Hepatocyte (in vitro differentiated cells): ENCODE measurements around the gene ZBTB38. TPM values are rescaled to one million over a fixed set of nuclear protein-coding genes. Genes with fewer than 3 reads are reported as not detected.

Experiments used
- DNase-seq: peaks from one replicate; pipeline ENCODE4 v3.0.0-alpha.2; 2016; ENCODE audit warnings: low spot score
- H2AFZ ChIP-seq: fragments of 200-600 bp; sonication (generic); 2 replicates; pipeline ENCODE4 v1.6.0; 2016; ENCODE audit warnings: antibody characterized with exemption, mild to moderate bottlenecking
- H3K27ac ChIP-seq: fragments of 200-600 bp; sonication (generic); 2 replicates; pipeline ENCODE4 v1.5.1; 2016; ENCODE audit warnings: mild to moderate bottlenecking
- H3K27me3 ChIP-seq: fragments of 200-600 bp; sonication (generic); 2 replicates; pipeline ENCODE4 v1.6.1; 2016
- H3K36me3 ChIP-seq: fragments of 200-600 bp; sonication (generic); replicated peaks from 2 replicates; pipeline ENCODE4 v1.5.1; 2016; ENCODE audit warnings: low read depth; ENCODE audit not compliant: insufficient read depth
- H3K4me1 ChIP-seq: fragments of 200-600 bp; sonication (generic); 2 replicates; pipeline ENCODE4 v1.5.1; 2016; ENCODE audit warnings: mild to moderate bottlenecking, moderate library complexity; ENCODE audit not compliant: insufficient read depth
- H3K4me2 ChIP-seq: fragments of 200-600 bp; sonication (generic); 2 replicates; pipeline ENCODE4 v1.6.0; 2016
- H3K4me3 ChIP-seq: fragments of 200-600 bp; sonication (generic); 2 replicates; pipeline ENCODE4 v1.5.1; 2016; ENCODE audit warnings: mild to moderate bottlenecking
- H3K79me2 ChIP-seq: fragments of 200-600 bp; sonication (generic); 2 replicates; pipeline ENCODE4 v1.6.0; 2017; ENCODE audit warnings: mild to moderate bottlenecking
- H3K9me2 ChIP-seq: fragments of 200-600 bp; sonication (generic); replicated peaks from 2 replicates; pipeline ENCODE4 v1.6.0; 2017; ENCODE audit warnings: mild to moderate bottlenecking; ENCODE audit not compliant: insufficient read depth
- H3K9me3 ChIP-seq: fragments of 200-600 bp; sonication (generic); 2 replicates; pipeline ENCODE4 v1.5.1; 2016; ENCODE audit warnings: low read depth, mild to moderate bottlenecking
- H4K20me1 ChIP-seq: fragments of 200-600 bp; sonication (generic); 2 replicates; pipeline ENCODE4 v1.6.0; 2016; ENCODE audit warnings: mild to moderate bottlenecking; ENCODE audit not compliant: insufficient read depth, poor library complexity, severe bottlenecking
- EZH2 ChIP-seq: fragments of 200-600 bp; sonication (generic); IDR thresholded peaks from 2 replicates; pipeline ENCODE4 v1.6.1; 2016; ENCODE audit warnings: antibody characterized with exemption, mild to moderate bottlenecking, borderline replicate concordance
- EZH2phosphoT487 ChIP-seq: fragments of 200-600 bp; sonication (generic); IDR thresholded peaks from one replicate; pipeline ENCODE4 v1.6.1; 2018; ENCODE audit warnings: antibody characterized with exemption, mild to moderate bottlenecking, low read depth, moderate library complexity; ENCODE audit not compliant: unreplicated experiment, severe bottlenecking
- WGBS: methylation state at CpG from one replicate; pipeline ENCODE4 v1.1.6; 2016; ENCODE audit warnings: low lambda C conversion rate; ENCODE audit errors: missing lambda C conversion rate; 5-methylcytosine and 5-hydroxymethylcytosine counted together
- polyA plus RNA-seq: library from polyadenylated mRNA; unstranded; fragments of >200 nt; fragmentation: Nextera tagmentation; extraction: Ambion mirVana; gene quantifications from 2 replicates; pipeline ENCODE4 v1.2.1, GENCODE V29; 2016
- total RNA-seq: library from RNA; depleted of rRNA; stranded (reverse); fragments of >200 nt; gene quantifications from 2 replicates; pipeline ENCODE4 v1.2.3, GENCODE V29; 2014
- TF ChIP-seq, protein P1 (sequence below): fragments of 200-600 bp; sonication (generic); IDR thresholded peaks from 2 replicates; pipeline ENCODE4 v1.5.1; 2016; ENCODE audit warnings: antibody characterized with exemption, mild to moderate bottlenecking; ENCODE audit not compliant: poor library complexity

Gene ZBTB38
- total and polyA plus RNA-seq, 2 experiments from 2014 or later = 31.6 to 122 TPM

DNA sequence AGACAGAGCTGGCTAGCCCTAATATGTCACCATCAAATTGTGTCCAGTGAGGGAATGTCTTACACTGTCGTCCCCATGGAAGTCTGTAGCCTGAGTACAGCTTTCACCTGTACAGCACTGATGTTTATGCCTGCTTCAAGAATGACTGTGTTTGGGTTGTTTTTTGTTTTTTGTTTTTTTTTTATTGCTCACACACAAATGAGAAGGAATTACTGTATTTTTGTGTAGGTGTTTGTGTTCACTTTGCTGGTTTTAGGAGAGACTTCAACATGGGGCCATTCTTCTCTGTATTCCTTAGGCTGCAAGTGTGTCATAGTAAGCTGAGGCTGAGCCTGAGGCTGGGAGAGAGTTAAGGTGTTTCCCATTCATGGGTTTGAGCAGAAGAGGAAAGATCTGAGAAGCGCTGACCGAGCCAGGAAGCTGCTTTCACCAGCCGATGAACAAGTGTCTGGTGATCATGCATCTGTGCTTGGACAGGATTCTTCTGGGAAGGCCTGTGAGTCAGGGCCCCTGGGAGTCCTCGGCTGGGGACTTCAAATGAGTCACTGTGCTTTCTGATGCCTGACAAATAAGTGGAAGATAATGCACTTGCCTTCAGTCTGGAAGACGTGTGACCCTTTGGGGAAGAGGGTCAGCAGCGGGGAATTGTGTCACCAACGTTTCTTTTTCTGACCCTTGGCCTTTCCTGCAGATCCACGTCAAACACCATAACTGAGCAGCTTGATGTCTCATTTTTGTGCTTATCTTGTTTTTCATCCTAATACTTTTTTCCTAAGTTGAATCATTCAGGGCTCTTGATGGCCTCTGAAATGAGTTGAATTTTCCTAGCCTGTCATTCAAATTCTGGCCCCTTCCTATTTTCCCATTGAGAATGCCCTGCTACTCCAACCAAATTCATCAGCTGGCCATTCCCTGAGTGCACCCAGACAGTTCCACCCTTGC is 36.7 kb upstream of the ZBTB38 start:
- WGBS = 45% methylated on average over 9 of the region's 9 CpGs
- TF ChIP-seq, protein P1, sequence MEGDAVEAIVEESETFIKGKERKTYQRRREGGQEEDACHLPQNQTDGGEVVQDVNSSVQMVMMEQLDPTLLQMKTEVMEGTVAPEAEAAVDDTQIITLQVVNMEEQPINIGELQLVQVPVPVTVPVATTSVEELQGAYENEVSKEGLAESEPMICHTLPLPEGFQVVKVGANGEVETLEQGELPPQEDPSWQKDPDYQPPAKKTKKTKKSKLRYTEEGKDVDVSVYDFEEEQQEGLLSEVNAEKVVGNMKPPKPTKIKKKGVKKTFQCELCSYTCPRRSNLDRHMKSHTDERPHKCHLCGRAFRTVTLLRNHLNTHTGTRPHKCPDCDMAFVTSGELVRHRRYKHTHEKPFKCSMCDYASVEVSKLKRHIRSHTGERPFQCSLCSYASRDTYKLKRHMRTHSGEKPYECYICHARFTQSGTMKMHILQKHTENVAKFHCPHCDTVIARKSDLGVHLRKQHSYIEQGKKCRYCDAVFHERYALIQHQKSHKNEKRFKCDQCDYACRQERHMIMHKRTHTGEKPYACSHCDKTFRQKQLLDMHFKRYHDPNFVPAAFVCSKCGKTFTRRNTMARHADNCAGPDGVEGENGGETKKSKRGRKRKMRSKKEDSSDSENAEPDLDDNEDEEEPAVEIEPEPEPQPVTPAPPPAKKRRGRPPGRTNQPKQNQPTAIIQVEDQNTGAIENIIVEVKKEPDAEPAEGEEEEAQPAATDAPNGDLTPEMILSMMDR = no peak
- no peak for TF ChIP-seq EZH2
- no peak for TF ChIP-seq EZH2phosphoT487
- H2AFZ ChIP-seq = no peak overlapping the region

DNA sequence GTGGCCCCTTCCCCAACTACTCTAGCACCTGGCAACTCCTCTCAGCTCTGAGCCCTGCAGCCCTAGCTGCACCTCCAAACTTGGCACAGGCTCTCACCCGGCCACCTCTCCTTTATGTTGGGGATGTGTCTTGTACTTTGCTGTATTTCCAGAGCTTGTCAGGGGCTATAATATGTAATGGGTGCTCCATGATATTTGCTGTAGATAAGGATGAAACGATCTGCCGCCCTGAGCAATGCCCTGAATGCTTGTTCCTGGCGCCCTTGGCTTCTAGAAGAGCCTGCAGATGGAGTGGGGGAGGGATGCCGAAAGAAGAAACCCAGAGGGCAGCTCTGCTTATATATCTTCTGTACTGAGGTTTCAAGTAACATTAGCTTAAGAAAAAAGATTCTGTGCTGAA is 35.9 kb upstream of the ZBTB38 start:
- no peak overlapping the region for H2AFZ ChIP-seq
- no peak for TF ChIP-seq EZH2
- TF ChIP-seq, protein P1 = no peak
- TF ChIP-seq EZH2phosphoT487 = no peak
- H3K9me3 ChIP-seq = no peaks in the 10 kb centered on the region
- WGBS = 53% methylated on average over 5 of the region's 5 CpGs
- no peaks in the 10 kb centered on the region for H3K27me3 ChIP-seq
- H4K20me1 ChIP-seq = no peaks in the 10 kb centered on the region
- peaks cover 48% of the 10 kb centered on the region for H3K79me2 ChIP-seq
- H3K9me2 ChIP-seq = no peaks in the 10 kb centered on the region
- peak; percentile 53 for DNase-seq
- H3K4me3 ChIP-seq = no peak overlapping the region
- H3K27ac ChIP-seq = peak overlapping the region; percentile 93
- H3K36me3 ChIP-seq = no peaks in the 10 kb centered on the region
- peak overlapping the region; percentile 48 for H3K4me2 ChIP-seq
- peaks cover 32% of the 10 kb centered on the region for H3K4me1 ChIP-seq

More for the DNA sequence above, 36.7 kb upstream of the ZBTB38 start:
- Histone ChIP-seq H3K9me3 (no peaks in the 10 kb centered on the region), H3K4me1 (peaks cover 38% of the 10 kb centered on the region), H4K20me1 (no peaks in the 10 kb centered on the region), H3K4me2 (peak overlapping the region; percentile 48), H3K79me2 (peaks cover 48% of the 10 kb centered on the region), H3K36me3 (no peaks in the 10 kb centered on the region), H3K27ac (peak overlapping the region; percentile 93), H3K4me3 (no peak overlapping the region), H3K27me3 (no peaks in the 10 kb centered on the region), H3K9me2 (no peaks in the 10 kb centered on the region)
- DNase-seq = peak; percentile 84

DNA sequence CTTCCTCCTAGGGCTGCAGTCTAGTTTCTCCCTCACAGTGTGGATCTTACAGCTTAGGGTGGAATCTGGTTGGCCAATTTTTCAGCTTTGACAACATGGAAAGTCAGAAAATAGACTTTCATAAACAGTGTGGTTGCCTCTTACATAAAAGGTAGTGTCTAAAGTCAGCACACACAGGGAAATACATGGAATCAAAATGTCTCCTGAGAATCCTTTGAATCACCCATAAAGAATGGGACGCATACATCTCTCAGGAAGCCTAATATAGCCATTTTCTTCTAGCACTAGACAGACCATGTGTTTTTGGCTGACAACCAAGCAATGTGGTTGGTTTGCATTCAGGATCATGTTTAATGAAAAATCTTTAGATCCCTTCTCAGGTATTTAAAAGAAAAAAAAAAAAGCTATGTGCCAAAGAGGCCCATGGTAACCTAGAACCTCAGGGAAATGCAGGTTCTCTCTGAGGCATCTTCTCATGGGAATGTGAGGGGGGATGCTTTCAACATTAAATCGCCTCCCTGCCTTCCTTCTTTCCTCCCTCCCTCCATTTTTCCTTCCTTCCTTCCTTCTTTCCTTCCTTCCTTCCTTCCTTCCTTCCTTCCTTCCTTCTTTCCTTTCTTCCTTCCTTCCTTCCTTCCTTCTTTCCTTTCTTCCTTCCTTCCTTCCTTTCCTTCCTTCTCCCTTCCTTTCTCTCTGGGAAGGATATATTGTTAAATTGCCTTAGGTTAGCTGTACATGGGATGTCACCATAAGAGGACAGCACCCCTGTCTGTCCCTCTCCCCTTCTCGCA is 34.3 kb upstream of the ZBTB38 start:
- Histone ChIP-seq H3K27me3 (no peaks in the 10 kb centered on the region), H3K4me2 (no peak overlapping the region), H3K36me3 (no peaks in the 10 kb centered on the region), H3K9me3 (no peaks in the 10 kb centered on the region), H4K20me1 (no peaks in the 10 kb centered on the region), H3K4me1 (peaks cover 25% of the 10 kb centered on the region), H3K4me3 (no peak overlapping the region), H2AFZ (no peak overlapping the region), H3K79me2 (peaks cover 42% of the 10 kb centered on the region), H3K27ac (peak overlapping the region; percentile 93), H3K9me2 (no peaks in the 10 kb centered on the region)
- no peak for DNase-seq
- WGBS = 98% methylated on average over 3 of the region's 3 CpGs
- TF ChIP-seq, protein P1 = no peak
- TF ChIP-seq EZH2phosphoT487 = no peak
- TF ChIP-seq EZH2 = no peak
